ENCODE results near the gene OR4K17. TPM values are rescaled to one million over a fixed set of nuclear protein-coding genes. Genes with fewer than 3 reads are reported as not detected.
"Not testable (repeated sequence)": the region's sequence is repeated elsewhere in the genome, so short reads cannot be mapped to it uniquely, and the experiment has no call there.

Gene OR4K17
- total RNA-seq (not detected), polyA plus RNA-seq (not detected)
- long read RNA-seq, donor 1 = 0 reads
- long read RNA-seq, donor 2 = 0 reads

- no peak within 1 kb of the TSS for H3K27ac ChIP-seq
- intact Hi-C loops (cut with DNase I) = no loop called here
- no peaks in the 10 kb centered on the region for H3K9me3 ChIP-seq
- H3K4me3 ChIP-seq = no peak within 1 kb of the TSS
- H3K4me1 ChIP-seq = no peaks in the 10 kb centered on the region
- DNase-seq (no peak), ATAC-seq (no peak)
- no peaks in the 10 kb centered on the region for H3K36me3 ChIP-seq (ENCODE audit: insufficient read depth in 1 of 2, low read depth in 1 of 2)
- 38 to 53% (median 50%) methylated on average over 3 of the region's 3 CpGs for WGBS, 3 donors
- TF ChIP-seq CTCF (IDR thresholded peaks at IDR 0.05) = no peak
- no peaks in the 10 kb centered on the region for H3K27me3 ChIP-seq (ENCODE audit: insufficient read depth in 3 of 3, low read length in 2 of 3)
Measured at GRCh38 chr14:20110438-20110837, at the start of gene OR4K17. OR4K17 (plus strand) TSS chr14:20110739; CDS start chr14:20117500, 6,761 bp downstream.

GRCh38 chr14:20092050-20092449 is 18.5 kb upstream of the OR4K17 start:
- Histone ChIP-seq H3K27ac (no peak overlapping the region), H3K9me3 (no peaks in the 10 kb centered on the region), H3K27me3 (ENCODE audit: insufficient read depth in 3 of 3, low read length in 2 of 3) (no peaks in the 10 kb centered on the region), H3K36me3 (ENCODE audit: insufficient read depth in 1 of 2, low read depth in 1 of 2) (no peaks in the 10 kb centered on the region), H3K4me3 (no peak overlapping the region), H3K4me1 (no peaks in the 10 kb centered on the region)
- DNase-seq (no peak), ATAC-seq (no peak)
- intact Hi-C loops (cut with DNase I) = no loop called here
- TF ChIP-seq CTCF (IDR thresholded peaks at IDR 0.05) = no peak
- WGBS, 3 donors = 16 to 41% (median 39%) methylated on average over 4 of the region's 4 CpGs

- no peaks in the 10 kb centered on the region for H3K36me3 ChIP-seq (ENCODE audit: insufficient read depth in 1 of 2, low read depth in 1 of 2)
- 21 to 22% (median 22%) methylated on average over 4 of the region's 4 CpGs for WGBS, 3 donors
- no peak overlapping the region for H3K27ac ChIP-seq
- no peaks in the 10 kb centered on the region for H3K27me3 ChIP-seq (ENCODE audit: insufficient read depth in 3 of 3, low read length in 2 of 3)
- ATAC-seq (no peak), DNase-seq (no peak)
- H3K4me1 ChIP-seq = no peaks in the 10 kb centered on the region
- H3K4me3 ChIP-seq = no peak overlapping the region
- H3K9me3 ChIP-seq = no peaks in the 10 kb centered on the region
- no peak for TF ChIP-seq CTCF (IDR thresholded peaks at IDR 0.05)
- intact Hi-C loops (cut with DNase I) = no loop called here
Measured at GRCh38 chr14:20093442-20093841, 17.1 kb upstream of the OR4K17 start.

- H3K27ac ChIP-seq; H3K9me3 ChIP-seq; ATAC-seq; H3K36me3 ChIP-seq (ENCODE audit: insufficient read depth in 1 of 2, low read depth in 1 of 2); H3K27me3 ChIP-seq (ENCODE audit: insufficient read depth in 3 of 3, low read length in 2 of 3); H3K4me1 ChIP-seq; DNase-seq; H3K4me3 ChIP-seq; intact Hi-C loops (cut with DNase I): not testable (repeated sequence)
- 82 to 86% (median 85%) methylated on average over 21 to 32 of the region's 32 CpGs for WGBS, 3 donors
Measured at GRCh38 chr14:20098926-20099770, 11.4 kb upstream of the OR4K17 start.

GRCh38 chr14:20112321-20112720 is 1.8 kb downstream of the OR4K17 start:
- Histone ChIP-seq H3K9me3 (no peaks in the 10 kb centered on the region), H3K4me1 (no peaks in the 10 kb centered on the region), H3K36me3 (ENCODE audit: insufficient read depth in 1 of 2, low read depth in 1 of 2) (no peaks in the 10 kb centered on the region), H3K27ac (no peak overlapping the region), H3K27me3 (ENCODE audit: insufficient read depth in 3 of 3, low read length in 2 of 3) (no peaks in the 10 kb centered on the region), H3K4me3 (no peak overlapping the region)
- 65 to 82% (median 68%) methylated on average over 3 of the region's 3 CpGs for WGBS, 3 donors
- intact Hi-C loops (cut with DNase I) = no loop called here
- DNase-seq (no peak), ATAC-seq (no peak)
- no peak for TF ChIP-seq CTCF (IDR thresholded peaks at IDR 0.05)

Measured in psoas muscle (tissue), 8 donors.